ENCODE data around the gene CXCL14.

Gene CXCL14

DNA sequence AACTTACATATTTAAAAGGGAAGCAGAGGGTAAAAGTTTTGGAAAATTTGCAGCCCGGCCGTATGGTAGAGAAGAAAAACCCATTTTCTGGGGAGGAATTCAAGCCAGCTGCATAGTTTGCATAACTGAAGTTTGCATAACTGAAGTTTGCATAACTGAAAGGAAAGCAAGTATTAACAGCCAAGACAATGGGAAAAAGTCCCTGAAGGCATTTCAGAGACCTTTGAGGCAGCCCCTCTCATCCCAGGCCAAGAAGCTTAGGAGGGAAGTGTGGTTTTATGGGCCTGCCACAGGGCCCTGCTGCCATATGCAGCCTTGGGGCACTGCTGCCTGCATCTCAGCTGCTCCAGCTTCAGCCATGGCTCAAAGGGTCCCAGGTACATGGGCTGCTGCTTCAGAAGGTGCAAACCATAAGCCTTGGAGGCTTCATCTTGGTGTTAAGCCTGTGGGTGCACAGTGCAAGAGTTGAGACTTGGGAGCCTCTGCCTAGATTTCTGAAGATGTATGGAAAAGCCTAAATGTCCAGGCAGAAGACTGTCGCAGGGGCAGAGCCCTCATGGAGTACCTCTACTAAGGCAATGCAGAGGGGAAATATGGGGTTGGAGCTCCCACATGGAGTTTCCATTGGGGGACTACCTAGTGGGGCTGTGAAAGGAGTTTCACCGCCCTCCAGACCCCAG lies 36.9 kb upstream of the CXCL14 start:
- DNase-seq (ENCODE audit: extremely low read depth, low read depth): no peak
- H3K4me3 ChIP-seq (replicated peaks; ENCODE audit: low read depth, low read length): no peak overlapping the region
- TF ChIP-seq, protein P1, sequence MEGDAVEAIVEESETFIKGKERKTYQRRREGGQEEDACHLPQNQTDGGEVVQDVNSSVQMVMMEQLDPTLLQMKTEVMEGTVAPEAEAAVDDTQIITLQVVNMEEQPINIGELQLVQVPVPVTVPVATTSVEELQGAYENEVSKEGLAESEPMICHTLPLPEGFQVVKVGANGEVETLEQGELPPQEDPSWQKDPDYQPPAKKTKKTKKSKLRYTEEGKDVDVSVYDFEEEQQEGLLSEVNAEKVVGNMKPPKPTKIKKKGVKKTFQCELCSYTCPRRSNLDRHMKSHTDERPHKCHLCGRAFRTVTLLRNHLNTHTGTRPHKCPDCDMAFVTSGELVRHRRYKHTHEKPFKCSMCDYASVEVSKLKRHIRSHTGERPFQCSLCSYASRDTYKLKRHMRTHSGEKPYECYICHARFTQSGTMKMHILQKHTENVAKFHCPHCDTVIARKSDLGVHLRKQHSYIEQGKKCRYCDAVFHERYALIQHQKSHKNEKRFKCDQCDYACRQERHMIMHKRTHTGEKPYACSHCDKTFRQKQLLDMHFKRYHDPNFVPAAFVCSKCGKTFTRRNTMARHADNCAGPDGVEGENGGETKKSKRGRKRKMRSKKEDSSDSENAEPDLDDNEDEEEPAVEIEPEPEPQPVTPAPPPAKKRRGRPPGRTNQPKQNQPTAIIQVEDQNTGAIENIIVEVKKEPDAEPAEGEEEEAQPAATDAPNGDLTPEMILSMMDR (IDR thresholded peaks at IDR 0.05; ENCODE audit: low read depth, low read length, missing control alignments): no peak

DNA sequence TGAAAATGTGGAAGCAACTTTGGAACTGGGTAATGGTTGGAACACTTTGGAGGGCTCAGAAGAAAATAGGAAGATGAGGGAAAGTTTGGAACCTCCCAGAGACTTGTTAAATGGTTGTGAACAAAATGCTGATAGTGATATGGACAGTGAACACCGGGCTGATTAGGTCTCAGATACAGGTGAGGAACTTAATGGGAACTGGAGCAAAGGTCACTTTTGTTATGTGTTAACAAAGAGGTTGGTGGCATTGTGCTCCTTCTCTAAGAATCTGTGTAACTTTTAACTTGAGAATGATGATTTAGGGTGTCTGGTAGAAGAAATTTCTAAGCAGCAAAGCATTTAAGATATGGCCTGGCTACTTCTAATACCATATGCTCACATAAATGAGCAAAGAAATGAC lies 36.4 kb upstream of the CXCL14 start:
- TF ChIP-seq, protein P1 (IDR thresholded peaks at IDR 0.05; ENCODE audit: low read depth, low read length, missing control alignments): no peak
- no peak for DNase-seq (ENCODE audit: extremely low read depth, low read depth)
- no peak overlapping the region for H3K4me3 ChIP-seq (replicated peaks; ENCODE audit: low read depth, low read length)

DNA sequence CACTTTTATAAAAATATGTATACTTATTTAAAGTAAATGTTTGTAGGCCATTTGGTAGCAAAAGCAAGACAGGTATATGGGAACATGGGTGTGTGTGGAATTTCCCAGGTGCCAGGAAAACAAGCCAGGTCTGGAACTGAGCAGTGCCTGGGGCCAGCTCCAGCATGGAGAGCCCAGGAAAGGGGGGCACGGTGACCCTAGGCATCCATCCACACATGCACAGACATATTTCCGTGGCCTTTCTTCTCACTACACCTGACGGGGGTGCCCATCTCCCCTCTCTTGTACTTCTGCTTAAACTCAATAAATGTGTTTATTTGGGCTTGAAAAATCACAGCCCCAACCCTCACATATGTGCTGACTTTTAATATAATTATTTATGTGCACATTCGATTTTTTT lies 31.2 kb upstream of the CXCL14 start:
- TF ChIP-seq, protein P1 (IDR thresholded peaks at IDR 0.05; ENCODE audit: low read depth, low read length, missing control alignments): no peak
- DNase-seq (ENCODE audit: extremely low read depth, low read depth): no peak

DNA sequence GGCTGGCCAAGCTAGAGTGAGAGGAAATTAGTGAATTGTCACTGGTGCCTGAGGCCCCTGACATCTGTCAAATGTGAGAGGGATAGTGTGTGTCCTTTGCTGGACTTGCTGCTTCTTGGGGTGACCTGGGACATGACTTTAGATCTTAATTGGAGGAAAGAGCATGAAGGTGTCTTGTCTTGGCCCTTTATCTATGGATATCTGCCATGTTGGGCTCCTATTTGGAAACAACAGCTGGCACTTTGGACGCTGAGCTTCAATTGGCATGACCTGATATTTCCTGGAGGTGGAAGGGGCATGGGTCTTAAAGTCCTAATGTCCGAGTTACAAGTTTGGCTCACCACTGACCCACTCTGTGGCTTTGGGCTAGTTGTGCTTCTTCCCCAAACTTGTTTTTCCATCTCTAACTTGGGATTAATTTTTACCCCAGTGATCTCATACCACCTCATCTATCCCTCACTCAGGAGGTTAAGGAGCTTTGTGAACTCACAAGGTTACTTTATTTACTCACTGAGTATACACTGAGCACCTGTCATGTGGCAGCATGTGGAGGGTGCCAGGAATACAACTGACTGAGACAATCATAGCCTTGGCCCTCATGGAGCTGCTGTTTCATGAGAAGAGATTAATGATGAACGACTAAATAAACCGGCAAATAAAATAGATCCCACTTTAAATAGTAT lies 30.1 kb upstream of the CXCL14 start:
- TF ChIP-seq, protein P1 (IDR thresholded peaks at IDR 0.05; ENCODE audit: low read depth, low read length, missing control alignments): no peak
- no peak overlapping the region for H3K4me3 ChIP-seq (replicated peaks; ENCODE audit: low read depth, low read length)
- DNase-seq (ENCODE audit: extremely low read depth, low read depth): no peak

More for the DNA sequence above, 31.2 kb upstream of the CXCL14 start:
- H3K4me3 ChIP-seq (replicated peaks; ENCODE audit: low read depth, low read length): no peak overlapping the region

DNA sequence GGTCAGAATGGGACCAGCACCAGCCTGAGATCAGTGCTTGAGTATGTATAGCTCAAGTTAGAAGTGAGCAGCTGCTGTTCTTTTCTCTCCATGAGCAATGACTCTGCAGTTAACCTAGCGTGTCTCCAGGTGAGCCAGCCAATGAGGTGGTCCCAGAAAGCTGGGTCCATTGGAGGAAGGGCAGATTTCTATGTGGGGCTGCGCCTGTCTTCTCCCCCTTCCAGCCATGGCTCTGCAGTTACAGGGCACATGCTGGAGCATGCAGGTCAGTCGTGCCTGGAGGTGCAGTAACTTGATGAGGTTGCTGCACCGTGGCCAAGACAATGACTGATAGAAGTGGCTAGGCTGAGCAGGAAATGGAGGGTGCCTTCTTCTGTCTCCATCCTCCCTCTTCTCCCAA lies 29.6 kb upstream of the CXCL14 start:
- TF ChIP-seq, protein P1 (IDR thresholded peaks at IDR 0.05; ENCODE audit: low read depth, low read length, missing control alignments): no peak
- H3K4me3 ChIP-seq (replicated peaks; ENCODE audit: low read depth, low read length): no peak overlapping the region
- no peak for DNase-seq (ENCODE audit: extremely low read depth, low read depth)

DNA sequence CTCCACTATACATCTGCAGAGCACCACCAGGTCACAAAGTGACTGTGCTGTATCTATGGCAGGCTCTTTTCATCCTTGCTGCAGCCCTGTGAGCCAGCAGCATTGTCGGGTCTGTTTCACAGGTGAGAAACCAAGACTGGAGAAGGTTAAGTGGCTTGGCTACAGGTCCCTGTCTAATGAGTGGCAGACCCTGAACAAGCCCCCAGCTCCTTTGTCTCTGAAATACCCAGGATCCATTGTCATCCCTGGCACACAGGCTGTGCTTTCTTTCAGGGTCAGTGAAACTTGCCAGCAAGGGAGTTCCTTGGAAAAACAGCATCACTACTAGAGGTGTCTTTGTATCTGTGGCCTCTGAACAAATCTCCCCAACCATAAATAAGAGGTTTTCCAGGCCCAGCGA lies 27.6 kb upstream of the CXCL14 start:
- H3K4me3 ChIP-seq (replicated peaks; ENCODE audit: low read depth, low read length): no peak overlapping the region
- DNase-seq (ENCODE audit: extremely low read depth, low read depth): no peak
- TF ChIP-seq, protein P1 (IDR thresholded peaks at IDR 0.05; ENCODE audit: low read depth, low read length, missing control alignments): no peak

All from HFF-Myc (cell line).